Measurements from ENCODE around the gene UTP25.

DNA sequence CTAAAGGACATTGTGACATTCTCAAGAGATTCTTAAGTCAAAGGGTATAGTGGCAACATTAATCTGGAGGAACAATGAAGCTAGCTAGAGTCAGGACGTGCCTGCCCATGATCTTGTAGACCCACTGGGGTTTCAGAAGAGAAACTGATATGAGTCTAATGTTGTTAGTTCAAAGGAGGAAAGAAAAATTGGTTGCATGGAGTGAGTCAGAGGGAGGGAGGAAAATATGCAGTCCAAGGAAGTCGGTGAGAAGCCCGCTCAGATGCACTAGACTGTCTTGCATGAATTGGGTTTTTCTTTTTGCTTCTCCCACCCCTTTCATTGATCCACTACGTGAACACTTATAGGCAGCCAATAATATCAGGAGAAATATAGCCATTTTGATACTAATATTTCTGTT is 56.5 kb downstream of the UTP25 start:
- TF ChIP-seq POLR2A (IDR thresholded peaks at IDR 0.05; ENCODE audit: low read depth, low read length), result no peak
- no peak for TF ChIP-seq POLR2AphosphoS5 (IDR thresholded peaks at IDR 0.05; ENCODE audit: low read depth, low read length)
- no peak for TF ChIP-seq SPI1 (IDR thresholded peaks at IDR 0.05; ENCODE audit: low read depth, low read length)
- TF ChIP-seq TAF1 (IDR thresholded peaks at IDR 0.05; ENCODE audit: low read depth, low read length), result no peak
- TF ChIP-seq PAX5 (IDR thresholded peaks at IDR 0.05; ENCODE audit: insufficient read depth, low read length, severe bottlenecking), result no peak

Measured in GM12891 (cell line).